HEK293T (cell line): ENCODE results near the gene SYT12.

Experiments
- CTCF ChIA-PET: fragments of 350-600 bp; formaldehyde crosslinking; extraction: SDS; loops from one replicate; lab custom pipeline; 2021; ENCODE audit warnings: antibody characterized with exemption, inconsistent platforms; lab: Yijun Ruan, JAX
- POLR2A ChIA-PET: fragments of 350-600 bp; formaldehyde crosslinking; extraction: SDS; loops from one replicate; lab custom pipeline; 2020; ENCODE audit warnings: antibody characterized with exemption, inconsistent platforms; lab: Yijun Ruan, JAX
- DNase-seq: peaks from one replicate; pipeline ENCODE4 v3.0.0; 2012; ENCODE audit warnings: mixed read lengths; ENCODE audit errors: extremely low spot score
- ARNT ChIP-seq: fragments of 450-650 bp; IDR thresholded peaks from 2 replicates; pipeline ENCODE4 v1.6.1; 2017; ENCODE audit warnings: mild to moderate bottlenecking
- BHLHE40 ChIP-seq: fragments of 450-650 bp; IDR thresholded peaks from 2 replicates; pipeline ENCODE4 v1.6.1; 2016; ENCODE audit warnings: mild to moderate bottlenecking, moderate library complexity, borderline replicate concordance
- CTBP1 ChIP-seq: fragments of 450-650 bp; IDR thresholded peaks from 2 replicates; pipeline ENCODE4 v1.6.1; 2016; ENCODE audit warnings: borderline replicate concordance
- ELF4 ChIP-seq: fragments of 450-650 bp; IDR thresholded peaks from 2 replicates; pipeline ENCODE4 v1.6.1; 2017; ENCODE audit warnings: antibody characterized with exemption
- FOXA1 ChIP-seq: fragments of 450-650 bp; IDR thresholded peaks from 2 replicates; pipeline ENCODE4 v1.6.1; 2016; ENCODE audit warnings: mild to moderate bottlenecking
- FOXK2 ChIP-seq: fragments of 450-650 bp; IDR thresholded peaks from 2 replicates; pipeline ENCODE4 v1.6.1; 2016; ENCODE audit warnings: mild to moderate bottlenecking
- FOXM1 ChIP-seq: fragments of 450-650 bp; IDR thresholded peaks from 2 replicates; pipeline ENCODE4 v1.6.1; 2017; ENCODE audit warnings: mild to moderate bottlenecking, borderline replicate concordance
- HDGF ChIP-seq: fragments of 450-650 bp; IDR thresholded peaks from 2 replicates; pipeline ENCODE4 v1.6.1; 2017; ENCODE audit warnings: antibody characterized with exemption, borderline replicate concordance
- L3MBTL2 ChIP-seq: fragments of 450-650 bp; conservative IDR thresholded peaks from 2 replicates; pipeline ENCODE4 v1.6.1; 2016; ENCODE audit warnings: mild to moderate bottlenecking
- LEF1 ChIP-seq: fragments of 450-650 bp; IDR thresholded peaks from 2 replicates; pipeline ENCODE4 v1.6.1; 2017; ENCODE audit warnings: mild to moderate bottlenecking, borderline replicate concordance
- NFRKB ChIP-seq: fragments of 450-650 bp; IDR thresholded peaks from 2 replicates; pipeline ENCODE4 v1.6.1; 2016; ENCODE audit warnings: mild to moderate bottlenecking, moderate library complexity
- PKNOX1 ChIP-seq: fragments of 450-650 bp; IDR thresholded peaks from 2 replicates; pipeline ENCODE4 v1.6.1; 2016
- SP1 ChIP-seq: fragments of 450-650 bp; IDR thresholded peaks from 2 replicates; pipeline ENCODE4 v1.6.1; 2017
- SUZ12 ChIP-seq: fragments of 450-650 bp; IDR thresholded peaks from 2 replicates; pipeline ENCODE4 v1.6.1; 2016; ENCODE audit warnings: mild to moderate bottlenecking
- TARDBP ChIP-seq: fragments of 450-650 bp; IDR thresholded peaks from 2 replicates; pipeline ENCODE4 v1.6.1; 2016
- ZNF384 ChIP-seq: fragments of 450-650 bp; IDR thresholded peaks from 2 replicates; pipeline ENCODE4 v1.6.1; 2016

SYT12 gene

GRCh38 chr11:67044496-67044895 lies 21.6 kb downstream of the SYT12 start:
- no peak for DNase-seq
- TF ChIP-seq CTBP1 (no peak), FOXM1 (no peak)
- CTCF ChIA-PET = interaction anchor here (0.6 to 1.4 kb wide), 3 partner anchors 9 to 26 kb away, joined by 3 read pairs; no protein-coding TSS in a partner anchor
- POLR2A ChIA-PET = no interaction called here

- ChIA-PET POLR2A (no interaction called here), CTCF (no interaction called here)
- TF ChIP-seq FOXA1 = no peak
- no peak for TF ChIP-seq SUZ12
- TF ChIP-seq BHLHE40 = no peak
- TF ChIP-seq ELF4 = no peak
- TF ChIP-seq ARNT = no peak
- no peak for TF ChIP-seq HDGF
- TF ChIP-seq TARDBP = no peak
- TF ChIP-seq ZNF384 = no peak
- no peak for TF ChIP-seq SP1
- no peak for TF ChIP-seq L3MBTL2
- TF ChIP-seq PKNOX1 = no peak
- TF ChIP-seq FOXM1 = no peak
- TF ChIP-seq LEF1 = no peak
- TF ChIP-seq NFRKB = no peak
- TF ChIP-seq CTBP1 = no peak
- TF ChIP-seq FOXK2 = no peak
- no peak for DNase-seq
Observed at GRCh38 chr11:67045314-67045713, 22.4 kb downstream of the SYT12 start.

GRCh38 chr11:67048515-67049130 lies 25.7 kb downstream of the SYT12 start:
- DNase-seq = no peak
- ChIA-PET CTCF (no interaction called here), POLR2A (no interaction called here)
- TF ChIP-seq ARNT (no peak), SP1 (no peak), HDGF (no peak), ELF4 (no peak), NFRKB (no peak), TARDBP (no peak), CTBP1 (no peak), LEF1 (no peak), SUZ12 (no peak), L3MBTL2 (no peak), FOXK2 (no peak), BHLHE40 (no peak), ZNF384 (no peak), FOXA1 (no peak), FOXM1 (no peak), PKNOX1 (no peak)

GRCh38 chr11:67050139-67050538 lies 27.2 kb downstream of the SYT12 start:
- ChIA-PET POLR2A (no interaction called here), CTCF (interaction anchor here (0.6 to 1.3 kb wide), 2 partner anchors 22 to 483 kb away, joined by 3 to 4 read pairs; no protein-coding TSS in a partner anchor)
- DNase-seq = no peak
- TF ChIP-seq HDGF (no peak), L3MBTL2 (no peak), ARNT (no peak), NFRKB (no peak), PKNOX1 (no peak), FOXM1 (no peak), SP1 (no peak), BHLHE40 (no peak), CTBP1 (no peak), TARDBP (no peak), SUZ12 (no peak), FOXK2 (no peak), LEF1 (no peak), ELF4 (no peak), ZNF384 (no peak), FOXA1 (no peak)

GRCh38 chr11:67051180-67051893 lies 28.4 kb downstream of the SYT12 start:
- TF ChIP-seq FOXA1 = no peak
- no peak for TF ChIP-seq FOXK2
- TF ChIP-seq SUZ12 = no peak
- TF ChIP-seq FOXM1 = no peak
- no peak for TF ChIP-seq ARNT
- no peak for TF ChIP-seq NFRKB
- no peak for TF ChIP-seq L3MBTL2
- no peak for TF ChIP-seq LEF1
- TF ChIP-seq ZNF384 = no peak
- no peak for TF ChIP-seq ELF4
- no peak for TF ChIP-seq SP1
- no peak for TF ChIP-seq PKNOX1
- no peak for DNase-seq
- ChIA-PET CTCF (interaction anchor here (0.5 to 1.3 kb wide), 3 partner anchors 23 to 289 kb away, joined by 3 to 4 read pairs (median 4); no protein-coding TSS in a partner anchor), POLR2A (no interaction called here)
